OCI-LY7 (cell line): ENCODE measurements around the gene TNIK. TPM values are rescaled to one million over a fixed set of nuclear protein-coding genes. Genes with fewer than 3 reads are reported as not detected.

Source experiments
- BruUV-seq: library from RNA; stranded (reverse); fragments of 400-500 nt; replicated peaks from 2 replicates; lab custom pipeline; 2021; lab: Mats Ljungman, UMichigan
- CTCF ChIA-PET: fragments of 300-600 bp; sonication (Branson Sonifier 250); formaldehyde crosslinking; loops from one replicate; lab custom pipeline; 2022; ENCODE audit warnings: antibody characterized with exemption; ENCODE audit not compliant: unreplicated experiment; lab: Charles Lee
- POLR2A ChIA-PET: fragments of 300-600 bp; sonication (Branson Sonifier 250); formaldehyde crosslinking; loops from one replicate; lab custom pipeline; 2022; ENCODE audit warnings: antibody characterized with exemption; lab: Charles Lee
- DNase-seq: peaks from one replicate; pipeline ENCODE4 v3.0.0-alpha.2; 2015; ENCODE audit warnings: low spot score
- H2AFZ ChIP-seq: fragments of 200-600 bp; sonication (generic), shearing (Covaris generic); 2 replicates; pipeline ENCODE4 v1.6.1; 2014; ENCODE audit warnings: mild to moderate bottlenecking, antibody characterized with exemption, low read length, moderate library complexity
- H3K27ac ChIP-seq: fragments of 200-600 bp; sonication (generic); 2 replicates; pipeline ENCODE4 v1.5.1; 2014; ENCODE audit warnings: mixed run types, low read depth, mild to moderate bottlenecking, moderate library complexity, low read length, inconsistent platforms; ENCODE audit not compliant: poor library complexity, severe bottlenecking
- H3K36me3 ChIP-seq: fragments of 200-600 bp; sonication (generic); 2 replicates; pipeline ENCODE4 v1.6.1; 2014; ENCODE audit warnings: mild to moderate bottlenecking, antibody characterized with exemption, low read length, moderate library complexity, mixed read lengths; ENCODE audit not compliant: insufficient read depth
- H3K4me1 ChIP-seq: fragments of 200-600 bp; sonication (generic); 2 replicates; pipeline ENCODE4 v1.5.1; 2014; ENCODE audit warnings: mild to moderate bottlenecking, low read length; ENCODE audit not compliant: insufficient read depth, poor library complexity, severe bottlenecking
- H3K4me2 ChIP-seq: fragments of 200-600 bp; sonication (generic); 2 replicates; pipeline ENCODE4 v1.6.1; 2014; ENCODE audit warnings: mild to moderate bottlenecking, low read length
- H3K4me3 ChIP-seq: fragments of 200-600 bp; sonication (generic); 2 replicates; pipeline ENCODE4 v1.5.1; 2014; ENCODE audit warnings: mild to moderate bottlenecking, low read depth, low read length; ENCODE audit not compliant: poor library complexity, severe bottlenecking
- H3K79me2 ChIP-seq: fragments of 200-600 bp; sonication (generic); 2 replicates; pipeline ENCODE4 v1.6.1; 2016; ENCODE audit warnings: low read depth, mild to moderate bottlenecking, low read length, moderate library complexity, mixed read lengths; ENCODE audit not compliant: insufficient read depth
- H3K9me2 ChIP-seq: fragments of 200-600 bp; sonication (generic); 2 replicates; pipeline ENCODE4 v1.6.1; 2016; ENCODE audit warnings: mild to moderate bottlenecking, low read length, mixed read lengths; ENCODE audit not compliant: insufficient read depth
- H3K9me3 ChIP-seq: fragments of 200-600 bp; sonication (generic); 2 replicates; pipeline ENCODE4 v1.6.1; 2014; ENCODE audit warnings: mild to moderate bottlenecking, mixed run types, low read length, mixed read lengths
- H4K20me1 ChIP-seq: fragments of 200-600 bp; sonication (generic); 2 replicates; pipeline ENCODE4 v1.6.1; 2014; ENCODE audit warnings: mild to moderate bottlenecking, antibody characterized with exemption, low read length, moderate library complexity, mixed read lengths; ENCODE audit not compliant: insufficient read depth
- CTCF ChIP-seq: fragments of 200-600 bp; sonication (generic); conservative IDR thresholded peaks from 2 replicates; pipeline ENCODE4 v1.5.1; 2014; ENCODE audit warnings: mild to moderate bottlenecking, antibody characterized with exemption, low read length, moderate library complexity, mixed read lengths
- EZH2phosphoT487 ChIP-seq: fragments of 200-600 bp; sonication (generic); IDR thresholded peaks from 2 replicates; pipeline ENCODE4 v1.6.1; 2018; ENCODE audit warnings: low read depth, borderline replicate concordance, mild to moderate bottlenecking, mixed run types, antibody characterized with exemption, low read length, moderate library complexity, mixed read lengths
- intact Hi-C: fragments of 100-400 bp; cut with micrococcal nuclease; formaldehyde crosslinking; loops from one replicate; pipeline ENCODE4 v1.10.0; 2022; ENCODE audit not compliant: unreplicated experiment
- total RNA-seq, 2 experiments: library from RNA; depleted of rRNA in 1 of 2; stranded (reverse); fragments of >200 nt in 1 of 2; shearing (Covaris generic) in 1 of 2; gene quantifications; 2 replicates each; pipeline ENCODE4 v1.2.3, GENCODE V29; 2014 to 2022

TNIK gene
- total RNA-seq, 2 experiments from 2014 or later: not detected

DNA sequence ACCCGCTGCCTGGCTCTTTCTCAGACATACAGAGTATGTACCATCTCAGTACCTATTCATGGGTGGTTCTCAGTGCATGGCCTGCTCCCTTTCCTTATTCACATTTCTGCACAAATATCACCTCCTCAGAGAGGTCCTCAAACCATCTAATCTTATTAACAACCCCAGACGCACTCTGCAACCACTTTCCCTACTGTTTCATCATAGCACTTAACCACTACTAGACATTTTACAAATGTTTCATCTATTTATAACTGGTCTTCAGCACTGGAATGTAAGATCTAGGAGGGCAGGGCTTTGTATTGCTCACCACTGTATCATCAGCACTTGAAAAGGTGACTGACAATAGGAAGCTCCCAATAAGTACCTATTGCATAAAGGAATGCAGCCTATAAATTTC lies 45.1 kb downstream of the TNIK start:
- Histone ChIP-seq H3K4me3 (no peak overlapping the region), H3K79me2 (no peaks in the 10 kb centered on the region), H3K4me1 (no peaks in the 10 kb centered on the region), H2AFZ (no peak overlapping the region), H3K4me2 (no peak overlapping the region), H3K9me2 (no peaks in the 10 kb centered on the region), H3K36me3 (no peaks in the 10 kb centered on the region), H3K27ac (no peak overlapping the region), H3K9me3 (no peaks in the 10 kb centered on the region), H4K20me1 (no peaks in the 10 kb centered on the region)
- TF ChIP-seq CTCF (no peak), EZH2phosphoT487 (no peak)
- CTCF ChIA-PET: no interaction called here
- intact Hi-C loops: no loop called here
- BruUV-seq: no TSS peak
- no peak for DNase-seq
- POLR2A ChIA-PET: no interaction called here

DNA sequence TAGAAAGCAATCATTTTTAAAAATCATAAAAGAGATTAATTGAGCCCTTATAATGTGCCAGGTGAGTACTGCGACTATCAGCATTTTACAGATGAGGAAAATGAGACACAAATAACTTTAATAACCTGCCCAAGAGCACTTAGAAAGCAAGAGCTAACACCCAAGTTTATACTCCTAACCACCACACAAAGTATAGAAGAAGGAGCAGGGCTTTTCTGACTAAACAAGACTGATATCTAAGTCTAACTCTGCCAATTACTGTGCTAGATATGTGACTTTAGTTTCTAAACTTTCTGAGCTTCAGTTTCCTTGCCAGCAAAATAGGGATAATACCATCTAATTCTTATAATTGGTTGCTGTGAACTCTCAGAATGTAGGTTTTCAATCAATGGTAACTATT lies 47.7 kb downstream of the TNIK start:
- Histone ChIP-seq H3K9me3 (no peaks in the 10 kb centered on the region), H3K9me2 (no peaks in the 10 kb centered on the region), H3K4me2 (no peak overlapping the region), H3K4me3 (no peak overlapping the region), H3K4me1 (no peaks in the 10 kb centered on the region), H4K20me1 (no peaks in the 10 kb centered on the region), H3K36me3 (no peaks in the 10 kb centered on the region), H3K79me2 (no peaks in the 10 kb centered on the region), H2AFZ (no peak overlapping the region), H3K27ac (no peak overlapping the region)
- ChIA-PET POLR2A (no interaction called here), CTCF (no interaction called here)
- BruUV-seq: no TSS peak
- TF ChIP-seq EZH2phosphoT487 (no peak), CTCF (no peak)
- intact Hi-C loops: no loop called here
- no peak for DNase-seq

- POLR2A ChIA-PET: interaction anchor here (1.2 kb wide), 1 partner anchor 10 kb away, joined by 5 read pairs; no protein-coding TSS in a partner anchor
- no peaks in the 10 kb centered on the region for H4K20me1 ChIP-seq
- no peak overlapping the region for H2AFZ ChIP-seq
- no peaks in the 10 kb centered on the region for H3K9me2 ChIP-seq
- CTCF ChIA-PET: no interaction called here
- DNase-seq: no peak
- H3K4me1 ChIP-seq: no peaks in the 10 kb centered on the region
- no peaks in the 10 kb centered on the region for H3K79me2 ChIP-seq
- no peaks in the 10 kb centered on the region for H3K36me3 ChIP-seq
- BruUV-seq: no TSS peak
- TF ChIP-seq CTCF: no peak
- no peak for TF ChIP-seq EZH2phosphoT487
- H3K9me3 ChIP-seq: no peaks in the 10 kb centered on the region
- H3K4me2 ChIP-seq: no peak overlapping the region
- intact Hi-C loops: no loop called here
- no peak overlapping the region for H3K4me3 ChIP-seq
- no peak overlapping the region for H3K27ac ChIP-seq
Measured at GRCh38 chr3:171412054-171412453, 48.2 kb downstream of the TNIK start.
